Fibroblast of skin of right biceps (primary cell): ENCODE results near the gene DDX55.

Source experiments
- DNase-seq: peaks from one replicate; pipeline ENCODE4 v3.0.0-alpha.2; 2013

The DDX55 gene

DNA sequence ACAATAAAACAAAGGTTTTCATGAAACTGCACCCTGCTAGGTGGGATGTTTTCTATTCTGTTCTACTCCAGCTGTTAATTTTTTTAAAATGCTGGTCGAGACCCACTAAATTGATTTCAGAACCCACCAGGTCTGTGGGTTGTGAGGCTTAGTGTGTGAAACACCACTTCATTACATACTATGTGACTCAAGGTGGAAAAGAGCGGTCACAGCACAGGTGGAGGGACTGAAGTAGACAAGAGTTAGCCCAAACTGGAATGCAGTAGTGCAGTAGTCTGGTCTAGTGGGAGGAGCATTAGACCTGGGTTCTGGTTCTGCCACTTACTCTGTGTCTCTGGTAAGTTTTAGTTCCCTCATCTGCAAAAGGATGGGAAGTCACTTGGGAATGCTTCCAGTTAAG, 12.2 kb downstream of the DDX55 start:
- DNase-seq = no peak

DNA sequence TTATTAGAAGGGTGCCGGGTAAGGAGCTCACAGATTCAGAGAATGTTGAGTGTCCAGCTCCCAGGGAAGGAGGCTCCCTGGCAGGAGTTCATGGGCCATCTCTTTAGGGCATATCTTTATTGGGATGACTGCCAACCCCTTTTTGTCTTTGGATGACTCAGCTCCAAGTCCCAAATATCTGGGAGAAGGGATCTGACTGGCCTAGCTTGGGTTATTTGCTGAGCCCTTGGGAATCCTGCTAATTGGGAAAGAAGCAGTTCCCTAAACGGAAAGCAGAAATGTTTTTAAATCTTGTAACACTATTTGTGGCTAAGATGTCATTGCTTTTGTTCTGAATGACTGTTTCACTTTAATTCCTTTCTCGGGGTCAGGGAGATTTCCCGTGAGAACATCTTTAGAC, 12.6 kb downstream of the DDX55 start:
- DNase-seq = peak; percentile 51

DNA sequence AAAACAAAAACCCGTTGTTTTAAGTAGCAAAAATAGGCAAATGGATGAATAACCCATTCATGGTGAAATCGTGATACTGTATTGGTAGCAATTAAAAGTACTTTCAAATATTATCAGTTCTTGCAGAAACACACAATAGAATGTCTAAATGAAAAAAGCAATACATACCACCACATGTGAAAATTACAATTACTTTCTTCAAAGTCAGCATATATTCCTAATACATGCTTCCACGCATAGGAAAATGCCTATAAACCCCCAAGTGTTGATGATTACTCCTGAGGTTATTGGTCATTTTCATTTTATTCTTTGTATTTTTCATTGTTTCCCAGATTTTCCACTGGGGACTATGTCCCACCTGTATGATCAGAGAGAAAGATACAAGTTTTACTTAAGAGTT, 15.2 kb downstream of the DDX55 start:
- no peak for DNase-seq

DNA sequence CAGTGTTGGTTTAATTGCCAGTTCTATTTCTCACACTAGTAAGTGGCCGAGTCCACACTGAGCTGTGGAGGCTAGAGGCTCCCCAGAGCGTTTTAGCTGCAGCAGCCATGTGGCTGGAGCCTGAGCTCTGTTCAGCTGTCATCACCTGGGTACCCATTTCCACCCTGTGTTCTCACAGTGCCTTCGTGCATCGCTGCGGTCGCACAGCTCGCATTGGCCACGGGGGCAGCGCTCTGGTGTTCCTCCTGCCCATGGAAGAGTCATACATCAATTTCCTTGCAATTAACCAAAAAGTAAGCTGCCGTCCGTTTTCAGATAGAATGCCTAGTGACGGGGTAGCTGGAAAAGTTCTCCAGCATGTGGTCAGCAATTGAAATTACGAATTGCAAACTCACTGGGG, 15.7 kb downstream of the DDX55 start:
- DNase-seq = no peak

DNA sequence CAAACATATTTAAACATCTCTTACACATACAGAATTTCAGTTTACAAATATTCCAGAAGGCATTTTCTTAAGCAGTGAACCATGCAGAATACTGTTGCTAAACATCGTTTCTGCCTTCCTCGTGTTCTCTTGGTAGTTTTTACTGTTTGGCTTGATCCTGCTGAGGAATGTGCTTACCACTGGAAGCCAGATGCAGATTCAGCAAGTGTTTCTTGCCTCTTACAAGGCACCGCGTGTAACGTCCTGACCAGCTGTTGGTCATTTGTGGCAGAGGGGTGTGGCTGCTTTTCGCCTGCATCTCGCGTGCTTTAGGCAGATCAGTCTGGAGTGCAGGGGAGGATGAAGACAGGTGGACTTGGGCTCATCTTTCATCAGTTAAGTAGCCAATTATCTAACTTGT, 19.2 kb downstream of the DDX55 start:
- DNase-seq = no peak

DNA sequence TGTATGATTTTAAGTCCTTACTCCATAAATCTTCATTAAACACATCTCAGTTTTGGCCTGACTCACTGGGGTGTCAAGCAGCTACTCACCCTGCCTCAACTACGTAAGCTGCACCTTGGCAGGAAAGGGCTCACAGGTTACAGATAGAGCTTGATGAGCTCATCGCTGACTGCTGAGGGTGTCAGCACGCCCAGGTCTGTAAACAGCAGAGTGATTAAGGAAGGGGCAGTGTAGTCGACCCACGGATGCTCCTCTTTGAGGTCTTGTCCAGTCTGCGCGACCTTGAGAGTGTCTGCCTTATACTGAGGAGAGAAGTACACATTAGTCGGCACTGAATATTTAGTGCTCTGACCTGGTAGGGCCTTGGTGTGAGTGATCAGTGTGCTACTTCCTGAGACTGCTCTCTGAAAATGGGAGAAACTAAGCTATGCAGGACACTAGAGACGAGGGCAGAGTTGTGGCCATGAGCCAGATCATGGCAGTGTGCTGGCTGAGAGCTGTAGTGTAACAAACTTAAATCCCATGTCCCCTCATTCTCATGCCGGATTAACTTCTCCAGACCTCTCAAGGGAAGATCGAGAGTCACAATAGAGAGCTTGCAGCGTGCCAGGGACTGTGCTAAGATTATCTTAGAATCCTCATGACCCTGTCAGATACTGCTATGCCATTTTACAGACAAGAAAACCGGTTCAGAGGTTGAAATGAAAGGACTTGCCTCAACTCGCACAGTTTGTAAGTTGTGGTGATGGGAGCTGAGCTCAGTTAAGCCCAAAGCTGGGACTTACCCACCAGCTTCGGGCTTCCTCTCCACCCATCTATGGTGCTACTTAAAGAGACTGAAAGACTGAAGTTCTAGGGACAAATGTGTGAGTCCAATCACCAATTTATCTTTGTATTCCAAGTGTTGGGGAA, 20.0 kb downstream of the DDX55 start:
- no peak for DNase-seq

DNA sequence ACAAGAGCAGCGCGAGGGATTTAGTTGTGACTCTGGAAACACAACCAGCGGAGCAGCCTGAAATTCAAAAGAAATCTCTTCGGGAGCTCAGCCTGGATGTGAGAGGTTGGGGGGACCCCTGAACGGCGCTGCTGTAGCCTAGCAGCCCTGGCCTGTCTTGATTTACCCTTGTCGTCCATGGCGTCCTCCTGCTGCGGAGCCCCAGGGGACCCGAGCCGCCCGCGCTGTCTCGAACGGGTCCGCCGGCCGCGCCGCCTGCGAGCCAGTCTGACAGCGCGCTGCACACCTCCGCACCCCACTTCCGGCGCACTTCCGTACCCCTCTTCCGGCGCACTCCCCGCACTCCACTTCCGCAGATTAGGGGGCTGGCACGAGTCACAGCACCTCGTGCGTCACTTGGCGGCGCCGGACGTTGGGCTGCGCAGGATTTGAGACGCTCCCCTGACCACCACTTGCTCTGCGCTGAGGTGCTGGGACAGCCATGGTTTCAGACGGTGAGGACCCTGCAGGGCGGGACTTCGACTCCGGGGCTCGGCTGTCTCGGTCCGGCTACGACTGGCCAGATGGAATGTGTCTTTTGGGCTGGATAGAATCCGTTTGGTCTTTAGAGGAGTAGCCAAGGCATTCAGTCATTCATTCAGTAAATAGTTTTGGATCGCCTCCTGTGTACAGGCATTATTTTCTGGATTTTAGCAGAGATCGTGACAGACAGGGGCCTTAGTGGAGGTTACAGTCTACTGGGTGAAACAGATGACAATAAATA, 31.7 kb downstream of the DDX55 start, which contains the start of the genes EIF2B1 and GTF2H3:
TSS of gene EIF2B1 (minus strand) at position 308 of the 763 bp plus-strand sequence. CDS start at position 179, 129 bp downstream.
TSS of gene GTF2H3 (plus strand) at position 451 of the 763 bp plus-strand sequence. CDS start at position 482, 31 bp downstream.
- DNase-seq = peak; percentile 97

DNA sequence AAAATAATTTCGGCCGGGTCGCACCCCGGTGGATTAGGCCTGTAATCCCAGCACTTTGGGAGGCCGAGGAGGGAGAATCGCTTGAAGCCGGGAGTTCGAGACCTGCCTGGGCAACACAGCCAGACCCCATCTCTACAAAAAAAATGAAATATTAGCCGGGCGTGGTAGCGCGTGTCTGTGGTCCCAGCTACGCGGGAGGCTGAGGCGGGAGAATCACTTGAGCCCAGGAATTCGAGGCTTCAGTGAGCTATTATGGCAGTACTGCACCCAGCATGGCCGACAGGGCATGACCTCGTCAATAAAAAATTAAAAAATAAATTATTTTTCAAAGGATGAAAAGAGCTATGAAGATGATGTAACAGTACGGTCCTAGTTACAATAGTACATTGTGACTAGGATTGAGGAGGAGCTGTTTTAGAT, 32.3 kb downstream of the DDX55 start:
- no peak for DNase-seq

DNA sequence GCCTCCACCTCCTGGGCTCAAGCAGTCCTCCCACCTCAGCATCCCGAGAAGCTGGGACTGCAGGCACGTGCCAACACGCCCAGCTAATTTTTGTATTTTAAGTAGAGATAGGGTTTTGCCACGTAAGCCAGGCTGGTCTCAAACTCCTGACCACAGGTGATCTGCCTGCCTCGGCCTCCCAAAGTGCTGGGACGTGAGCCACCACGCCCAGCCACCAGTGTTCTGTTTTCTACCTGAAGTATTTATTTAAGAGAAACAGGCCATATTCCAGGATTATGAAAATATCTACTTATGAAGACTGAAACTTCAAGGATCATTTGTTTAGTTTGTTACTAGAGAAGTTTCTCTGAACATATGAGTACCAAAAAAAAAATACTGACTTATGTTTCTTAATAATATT, 42.0 kb downstream of the DDX55 start:
- no peak for DNase-seq

DNA sequence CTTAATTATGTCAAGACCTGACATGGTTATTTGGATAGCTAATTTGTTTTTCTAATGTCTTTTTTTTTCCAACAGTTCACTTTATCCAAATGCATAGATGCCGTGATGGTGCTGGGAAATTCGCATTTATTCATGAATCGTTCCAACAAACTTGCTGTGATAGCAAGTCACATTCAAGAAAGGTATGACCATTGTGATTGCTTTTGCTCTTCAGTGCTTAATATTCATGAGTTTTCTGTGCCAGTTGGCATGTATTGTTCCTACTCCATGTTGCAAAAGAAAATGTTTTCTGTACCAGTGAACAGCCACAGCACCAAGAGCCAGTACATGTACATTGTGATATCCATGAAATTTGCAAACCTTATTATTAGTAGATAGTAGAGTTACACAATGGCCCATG, 43.5 kb downstream of the DDX55 start:
- DNase-seq = no peak

DNA sequence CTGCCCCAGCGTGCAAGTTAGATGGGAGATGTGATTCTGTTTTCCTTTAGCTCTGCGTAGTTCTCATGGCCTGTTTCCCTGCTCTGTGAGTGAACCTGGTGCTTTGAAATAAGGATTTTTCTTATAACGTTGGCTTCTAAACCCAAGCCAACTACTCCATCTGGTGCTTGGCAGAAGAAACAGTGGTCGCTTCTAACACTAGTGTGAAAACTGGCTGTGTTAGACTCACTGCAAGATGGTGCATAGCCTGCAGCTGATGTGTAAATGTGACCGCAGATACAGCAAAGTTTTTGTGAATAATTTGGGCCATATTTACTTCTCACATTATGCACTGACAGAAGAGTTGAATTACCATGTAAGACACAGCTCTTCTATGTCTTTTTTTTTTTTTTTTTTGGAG, 44.0 kb downstream of the DDX55 start:
- no peak for DNase-seq

DNA sequence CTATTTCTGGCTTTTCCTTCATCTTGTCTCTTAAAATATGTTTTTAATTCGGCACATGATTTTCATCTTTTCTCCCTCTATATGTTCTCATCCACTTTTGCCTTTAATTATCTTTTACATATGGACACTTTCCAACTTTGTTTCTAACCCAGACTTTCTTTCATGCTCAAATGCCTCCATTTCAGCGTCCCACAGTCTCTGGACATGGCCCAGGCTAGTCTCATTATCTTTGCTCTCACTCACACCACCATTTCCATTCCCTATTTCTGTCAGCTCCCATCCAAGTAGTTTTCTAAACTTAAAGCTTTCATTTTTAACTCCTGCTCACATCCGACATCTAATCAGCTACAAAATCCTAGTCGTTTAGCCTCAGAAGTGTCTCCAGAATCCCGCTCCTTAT, 46.5 kb downstream of the DDX55 start:
- no peak for DNase-seq

DNA sequence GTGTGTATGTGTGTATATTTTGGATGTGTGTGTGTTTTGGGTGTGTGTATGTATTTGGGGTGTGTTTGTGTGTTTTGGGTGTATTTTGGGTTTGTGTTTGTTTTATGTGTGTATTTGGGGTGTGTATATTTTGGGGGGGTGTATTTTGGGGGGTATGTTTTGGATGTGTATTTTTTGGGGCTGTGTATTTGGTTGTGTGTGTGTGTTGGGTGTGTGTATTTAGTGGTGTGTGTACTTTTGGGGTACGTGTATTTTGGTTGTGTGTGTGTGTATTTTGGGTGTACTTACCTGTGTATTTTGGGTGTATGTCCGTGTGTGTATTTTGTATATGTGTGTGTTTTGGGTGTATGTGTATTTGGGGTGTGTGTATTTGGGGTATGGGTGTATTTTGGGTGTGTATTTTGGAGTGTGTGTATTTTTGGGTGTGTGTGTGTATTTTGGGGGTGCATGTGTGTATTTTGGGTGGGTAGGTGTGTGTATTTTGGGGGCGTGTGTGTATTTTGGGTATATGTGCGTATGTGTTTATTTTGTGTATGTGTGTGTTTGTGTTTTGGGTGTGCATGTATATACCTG, 52.3 kb downstream of the DDX55 start:
- no peak for DNase-seq

DNA sequence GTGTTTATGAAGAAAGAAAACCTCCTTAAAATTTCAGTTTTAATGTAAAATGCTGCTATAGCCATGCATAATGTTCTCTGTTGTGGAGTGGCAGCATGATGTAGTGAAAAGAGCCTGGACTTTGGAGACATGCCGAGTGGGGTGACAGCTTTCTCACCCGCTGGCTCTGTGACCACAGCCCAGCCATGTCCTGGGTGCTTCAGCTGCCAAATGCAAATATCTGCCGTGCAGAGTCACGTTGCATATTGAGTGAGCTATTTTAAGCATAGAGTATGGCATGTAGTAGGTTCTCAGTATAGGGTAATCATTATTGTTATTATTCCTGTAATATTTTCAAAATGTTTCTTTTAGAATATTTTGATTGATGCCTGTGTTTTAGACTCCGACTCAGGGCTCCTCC, 53.5 kb downstream of the DDX55 start:
- DNase-seq = no peak

DNA sequence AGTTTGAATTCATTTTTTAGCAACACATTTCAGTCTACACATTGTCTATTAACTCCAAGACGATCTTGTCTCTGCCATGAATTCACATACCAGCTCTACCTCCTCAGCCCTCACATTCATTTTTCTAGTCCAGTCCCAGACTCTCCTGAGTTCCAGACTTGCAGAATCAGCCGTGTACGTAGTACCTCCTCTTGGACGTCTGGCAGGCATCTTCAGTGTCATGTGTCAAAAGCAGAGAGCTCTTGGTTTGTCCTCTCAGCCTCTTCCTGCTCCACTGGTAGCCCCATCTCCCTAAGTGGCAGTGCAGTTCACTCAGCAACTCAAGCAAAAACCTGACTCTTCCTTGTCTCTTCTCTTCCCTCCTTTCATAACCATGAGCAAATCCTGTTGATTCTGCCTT, 54.5 kb downstream of the DDX55 start:
- no peak for DNase-seq

DNA sequence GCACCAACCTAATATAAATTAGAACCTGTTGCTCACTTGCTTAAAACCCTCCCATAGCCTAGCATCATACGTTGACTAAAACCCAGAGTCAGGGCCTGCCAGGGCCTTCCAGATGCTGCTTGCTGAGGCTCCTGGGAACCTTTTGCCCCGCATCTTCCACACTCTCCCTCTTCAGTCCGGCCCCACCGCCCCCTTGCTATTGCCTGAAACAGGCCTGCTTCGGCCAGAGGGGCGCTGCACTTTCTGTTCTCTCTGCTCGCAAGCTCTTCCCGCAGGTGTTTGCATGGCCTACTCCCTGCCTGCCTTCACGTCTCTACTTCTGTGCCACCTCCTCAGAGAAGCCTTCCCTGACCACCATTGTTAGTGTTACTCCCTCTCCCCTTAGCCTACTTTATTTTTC, 55.3 kb downstream of the DDX55 start:
- no peak for DNase-seq

DNA sequence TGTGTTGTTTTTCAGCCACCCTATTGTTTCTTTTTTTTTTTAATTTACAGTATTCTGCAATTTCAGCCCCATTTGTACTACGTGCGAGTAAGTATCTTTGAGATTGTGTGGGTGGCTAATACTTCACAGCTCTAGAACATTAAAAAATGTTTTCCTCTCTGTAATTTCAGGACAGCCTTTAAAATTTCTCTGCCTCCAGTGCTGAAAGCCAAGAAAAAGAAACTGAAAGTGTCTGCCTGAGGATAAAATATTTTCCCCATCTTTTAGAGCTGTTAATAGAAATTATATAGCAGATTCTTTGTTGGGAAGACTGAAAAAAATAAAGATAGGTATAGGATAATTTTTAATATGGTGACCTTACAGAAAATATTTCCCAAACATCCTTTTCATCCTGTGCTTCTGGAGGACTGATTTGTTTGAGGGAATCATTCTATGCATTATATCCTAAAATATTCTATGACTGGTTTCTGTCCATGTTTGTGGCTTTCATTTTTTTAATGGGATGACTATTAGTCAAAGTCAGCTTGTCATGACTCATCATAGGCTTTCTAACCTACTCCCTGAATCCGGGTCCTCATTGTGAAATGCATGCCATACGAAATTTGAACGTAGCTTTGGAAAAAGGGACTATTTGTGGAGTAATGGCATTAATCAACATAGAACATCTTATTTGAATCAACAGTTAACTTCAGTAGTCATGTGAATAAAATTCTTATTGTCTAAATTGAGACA, 58.3 kb downstream of the DDX55 start:
- peak; percentile 89 for DNase-seq

DNA sequence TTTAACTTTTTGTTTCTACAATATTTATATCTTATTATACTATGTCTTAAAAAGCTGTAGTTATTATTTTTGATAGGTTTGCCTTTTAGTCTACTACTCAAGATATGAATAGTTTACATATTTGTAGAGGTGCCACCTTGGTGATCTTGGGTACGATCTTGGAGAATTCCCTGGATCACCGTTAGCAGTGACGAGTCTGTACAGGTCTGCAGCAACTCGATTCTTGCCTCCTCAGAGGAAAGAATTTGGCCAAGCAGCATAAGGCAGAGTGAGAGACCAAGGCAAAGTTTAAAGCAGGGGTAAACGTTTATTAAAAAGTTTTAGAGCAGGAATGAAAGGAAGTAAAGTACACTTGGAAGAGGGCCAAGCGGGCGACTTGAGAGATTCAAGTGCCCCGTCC, 65.9 kb downstream of the DDX55 start:
- no peak for DNase-seq
